Sigmoid colon (tissue), 7 donors: ENCODE measurements around the gene TRIO. TPM values are rescaled to one million over a fixed set of nuclear protein-coding genes. Genes with fewer than 3 reads are reported as not detected.

Experiments
- DNase-seq: peaks from one replicate; pipeline ENCODE4 v3.0.0-alpha.2; 2019
- H3K27ac ChIP-seq, 4 donors: fragments of 200-600 bp; sonication (generic); one replicate each; pipeline ENCODE4 v1.5.1; 2016 to 2019; ENCODE audit warnings: mild to moderate bottlenecking in 1 of 4
- H3K27me3 ChIP-seq, 3 donors: fragments of 200-600 bp; sonication (generic); one replicate each; pipeline ENCODE4 v1.5.1; 2019; ENCODE audit warnings: mild to moderate bottlenecking in 1 of 3
- H3K36me3 ChIP-seq, 4 donors: fragments of 200-600 bp; sonication (generic); one replicate each; pipeline ENCODE4 v1.5.1; 2016 to 2019
- H3K4me1 ChIP-seq, 4 donors: fragments of 200-600 bp; sonication (generic); one replicate each; pipeline ENCODE4 v1.5.1; 2017 to 2019
- H3K4me3 ChIP-seq, 4 donors: fragments of 200-600 bp; sonication (generic); one replicate each; pipeline ENCODE4 v1.5.1; 2017 to 2019; ENCODE audit warnings: mild to moderate bottlenecking in 2 of 4, moderate library complexity in 1 of 4
- H3K9me3 ChIP-seq, 4 donors: fragments of 200-600 bp in 3 of 4; sonication (generic) in 3 of 4; one replicate each; pipeline versions ENCODE4 v1.5.1 to v1.6.1; 2013 to 2019
- EP300 ChIP-seq, 4 donors: sonication (generic); formaldehyde crosslinking; IDR thresholded peaks; one replicate each; pipeline ENCODE4 v1.6.1; 2017; ENCODE audit warnings: antibody characterized with exemption in 4 of 4
- POLR2A ChIP-seq, 2 donors: fragments of 450-650 bp; IDR thresholded peaks; one replicate each; pipeline ENCODE4 v1.6.1; 2016; ENCODE audit warnings: antibody characterized with exemption in 2 of 2, mild to moderate bottlenecking in 2 of 2, moderate library complexity in 2 of 2
- POLR2AphosphoS5 ChIP-seq, 4 donors: sonication (generic); formaldehyde crosslinking; IDR thresholded peaks; one replicate each; pipeline ENCODE4 v1.6.1; 2017; ENCODE audit warnings: antibody characterized with exemption in 4 of 4
- WGBS, 2 donors: extraction: QIAGEN DNeasy Blood & Tissue Kit; methylation state at CpG; one replicate each; pipeline ENCODE4 v1.1.7; 2013; 5-methylcytosine and 5-hydroxymethylcytosine counted together
- intact Hi-C: fragments of 100-400 bp; cut with DNase I; formaldehyde crosslinking; loops from one replicate; pipeline ENCODE4 v1.15.1; 2023
- polyA plus RNA-seq, 3 donors: library from polyadenylated mRNA; stranded (reverse); fragments of 200-250 nt; gene quantifications; one replicate each; pipeline ENCODE4 v1.2.3, GENCODE V29; 2013
- total RNA-seq, 4 donors: library from RNA; depleted of rRNA; stranded (reverse); fragments of >200 nt; gene quantifications; one replicate each; pipeline ENCODE4 v1.1.0, GENCODE V29; 2016
- TF ChIP-seq, protein P1 (sequence below), 4 experiments: fragments of 450-650 bp in 3 of 4; fragments of 200-600 bp in 1 of 4; IDR thresholded peaks; one replicate each; pipeline ENCODE4 v1.5.1; 2016 to 2019; ENCODE audit warnings: antibody characterized with exemption in 4 of 4, mild to moderate bottlenecking in 3 of 4, moderate library complexity in 2 of 4
- donor health status: healthy with polysubstance abuse.
- donor health status: Bipolar disorder and iron deficiency.
- donor health status: healthy.

TRIO gene
- total and polyA plus RNA-seq, 7 donors: 34.8 to 300 (median 119) TPM

DNA sequence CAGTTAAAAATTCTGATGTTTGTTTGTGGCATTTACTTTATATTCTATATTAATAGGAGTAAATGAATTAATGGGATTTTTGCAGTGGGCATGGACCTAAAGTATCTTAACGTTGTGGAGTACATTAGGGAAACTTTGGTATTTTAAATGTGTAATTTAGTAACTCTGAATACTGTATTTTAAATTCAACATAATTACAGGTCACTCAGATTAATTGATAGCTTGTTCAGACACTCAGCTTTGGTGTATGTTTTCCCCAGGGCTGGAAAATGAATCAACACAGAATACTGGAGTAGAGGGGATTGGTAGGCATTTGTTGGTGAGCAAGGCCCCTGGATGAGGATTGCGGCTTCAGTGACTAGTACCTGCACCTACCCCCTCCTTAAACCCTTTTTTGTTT lies 117.5 kb downstream of the TRIO start:
- 26 to 35% methylated on average over 2 of the region's 2 CpGs for WGBS, 2 donors
- DNase-seq: no peak
- Histone ChIP-seq H3K9me3 (no peaks in the 10 kb centered on the region), H3K36me3 (no peaks in the 10 kb centered on the region), H3K4me3 (no peak overlapping the region), H3K27ac (no peak overlapping the region), H3K4me1 (peaks cover 0 to 75% (median 63%) of the 10 kb centered on the region in 4 donors), H3K27me3 (no peaks in the 10 kb centered on the region)
- TF ChIP-seq, protein P1, sequence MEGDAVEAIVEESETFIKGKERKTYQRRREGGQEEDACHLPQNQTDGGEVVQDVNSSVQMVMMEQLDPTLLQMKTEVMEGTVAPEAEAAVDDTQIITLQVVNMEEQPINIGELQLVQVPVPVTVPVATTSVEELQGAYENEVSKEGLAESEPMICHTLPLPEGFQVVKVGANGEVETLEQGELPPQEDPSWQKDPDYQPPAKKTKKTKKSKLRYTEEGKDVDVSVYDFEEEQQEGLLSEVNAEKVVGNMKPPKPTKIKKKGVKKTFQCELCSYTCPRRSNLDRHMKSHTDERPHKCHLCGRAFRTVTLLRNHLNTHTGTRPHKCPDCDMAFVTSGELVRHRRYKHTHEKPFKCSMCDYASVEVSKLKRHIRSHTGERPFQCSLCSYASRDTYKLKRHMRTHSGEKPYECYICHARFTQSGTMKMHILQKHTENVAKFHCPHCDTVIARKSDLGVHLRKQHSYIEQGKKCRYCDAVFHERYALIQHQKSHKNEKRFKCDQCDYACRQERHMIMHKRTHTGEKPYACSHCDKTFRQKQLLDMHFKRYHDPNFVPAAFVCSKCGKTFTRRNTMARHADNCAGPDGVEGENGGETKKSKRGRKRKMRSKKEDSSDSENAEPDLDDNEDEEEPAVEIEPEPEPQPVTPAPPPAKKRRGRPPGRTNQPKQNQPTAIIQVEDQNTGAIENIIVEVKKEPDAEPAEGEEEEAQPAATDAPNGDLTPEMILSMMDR (IDR thresholded peaks at IDR 0.05): no peak
- no peak for TF ChIP-seq POLR2A (IDR thresholded peaks at IDR 0.05)
- no peak for TF ChIP-seq POLR2AphosphoS5 (IDR thresholded peaks at IDR 0.05)
- TF ChIP-seq EP300 (IDR thresholded peaks at IDR 0.05): no peak
- intact Hi-C loops: no loop called here

DNA sequence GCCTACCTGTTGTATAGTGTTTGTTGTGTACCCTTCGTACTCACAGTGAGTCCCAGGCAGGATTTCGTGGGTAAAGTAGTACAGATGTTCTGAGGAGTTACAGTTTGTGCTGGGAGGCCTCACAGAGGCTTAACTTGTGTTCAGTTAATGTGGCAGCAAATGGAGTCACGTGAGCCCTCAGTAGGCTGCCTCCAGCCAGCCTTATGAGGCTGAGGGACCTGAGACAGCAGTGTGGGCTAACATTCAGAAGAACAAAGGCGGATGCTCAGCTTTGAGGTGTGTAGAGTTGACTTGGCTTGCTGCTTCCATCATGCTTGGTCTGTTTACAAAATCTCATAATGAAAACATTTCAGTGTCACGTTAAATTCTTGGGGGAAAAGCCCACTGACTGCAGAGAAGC lies 118.1 kb downstream of the TRIO start:
- TF ChIP-seq POLR2AphosphoS5 (IDR thresholded peaks at IDR 0.05): no peak
- TF ChIP-seq POLR2A (IDR thresholded peaks at IDR 0.05): no peak
- TF ChIP-seq, protein P1 (IDR thresholded peaks at IDR 0.05): no peak
- TF ChIP-seq EP300 (IDR thresholded peaks at IDR 0.05): no peak
- peaks cover 0 to 81% (median 68%) of the 10 kb centered on the region in 4 donors for H3K4me1 ChIP-seq
- no peak overlapping the region for H3K4me3 ChIP-seq

DNA sequence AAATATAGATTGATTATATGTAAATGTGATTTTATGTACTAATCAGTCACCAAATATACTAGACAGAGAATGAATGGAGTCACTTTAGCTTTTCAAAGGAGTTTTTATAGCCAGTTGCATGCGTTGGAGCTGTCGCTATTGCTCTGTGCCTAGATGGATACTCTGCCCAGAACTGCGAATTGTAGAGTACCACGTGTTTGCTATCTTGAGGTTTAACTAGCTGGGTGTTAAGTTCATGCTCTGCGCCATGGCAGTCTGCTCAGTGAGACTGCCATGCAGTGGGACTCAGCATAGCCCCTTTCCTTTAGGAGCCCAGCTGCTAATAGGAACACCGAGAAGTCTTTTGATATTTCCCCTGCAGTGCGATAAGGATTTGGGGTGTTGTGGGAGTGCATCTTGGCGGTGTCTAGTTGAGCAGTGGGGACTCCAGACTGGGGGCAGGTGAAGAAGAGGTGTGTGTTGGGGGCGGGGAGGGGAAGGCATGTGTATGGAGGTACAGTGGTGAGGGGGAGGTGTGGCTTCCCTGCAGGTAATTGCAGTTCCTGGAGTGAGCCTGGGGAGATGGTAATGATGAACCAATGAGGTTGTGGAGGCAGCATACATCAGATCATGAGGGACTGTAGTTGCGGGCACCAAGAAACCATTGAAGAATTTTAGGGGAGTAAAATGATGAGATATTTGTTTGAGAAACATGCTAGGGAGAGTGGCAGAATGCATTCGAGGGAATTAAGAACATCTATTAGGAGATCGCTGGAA lies 118.9 kb downstream of the TRIO start:
- peak overlapping the region in 2 of 4 donors; percentile 6 to 82 for H3K27ac ChIP-seq
- intact Hi-C loops: no loop called here
- H3K36me3 ChIP-seq: no peaks in the 10 kb centered on the region
- H3K4me3 ChIP-seq: no peak overlapping the region
- H3K9me3 ChIP-seq: no peaks in the 10 kb centered on the region
- DNase-seq: no peak
- H3K4me1 ChIP-seq: peaks cover 0 to 80% (median 65%) of the 10 kb centered on the region in 4 donors
- TF ChIP-seq, protein P1 (IDR thresholded peaks at IDR 0.05): no peak
- TF ChIP-seq EP300 (IDR thresholded peaks at IDR 0.05): no peak
- TF ChIP-seq POLR2AphosphoS5 (IDR thresholded peaks at IDR 0.05): no peak
- no peak for TF ChIP-seq POLR2A (IDR thresholded peaks at IDR 0.05)
- H3K27me3 ChIP-seq: no peaks in the 10 kb centered on the region
- 93 to 94% methylated on average over 12 of the region's 12 CpGs for WGBS, 2 donors

More for the DNA sequence above, 118.1 kb downstream of the TRIO start:
- Histone ChIP-seq H3K27ac (peak overlapping the region in 1 of 4 donors; percentile 18), H3K36me3 (no peaks in the 10 kb centered on the region), H3K9me3 (no peaks in the 10 kb centered on the region), H3K27me3 (no peaks in the 10 kb centered on the region)
- intact Hi-C loops: no loop called here
- WGBS, 2 donors: 63 to 82% methylated on average over 5 of the region's 5 CpGs
- DNase-seq: no peak

DNA sequence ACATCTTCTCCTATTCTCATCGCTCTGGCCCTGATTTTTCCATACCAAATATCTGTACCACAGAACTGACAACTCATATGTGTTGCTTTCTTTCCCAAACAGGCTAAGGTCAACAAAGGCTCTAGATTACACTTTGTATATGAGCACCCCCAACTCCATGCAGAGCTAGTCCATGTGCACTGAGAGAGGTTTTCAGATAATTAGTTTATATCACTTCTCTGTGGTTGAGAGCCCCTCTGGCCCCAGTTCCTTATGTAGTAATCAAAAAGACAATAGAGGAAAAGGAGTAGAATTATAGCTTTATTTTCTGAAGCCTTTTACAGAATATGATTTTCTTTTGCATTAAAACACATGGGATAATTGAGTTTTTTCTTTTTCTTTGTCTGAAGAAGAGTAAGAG lies 120.0 kb downstream of the TRIO start:
- H3K27me3 ChIP-seq: no peaks in the 10 kb centered on the region
- H3K4me1 ChIP-seq: peaks cover 0 to 80% (median 61%) of the 10 kb centered on the region in 4 donors
- H3K27ac ChIP-seq: peak overlapping the region; percentile 20 to 82 (median 66)
- H3K9me3 ChIP-seq: no peaks in the 10 kb centered on the region
- no peak for TF ChIP-seq POLR2A (IDR thresholded peaks at IDR 0.05)
- no peak for TF ChIP-seq EP300 (IDR thresholded peaks at IDR 0.05)
- TF ChIP-seq POLR2AphosphoS5 (IDR thresholded peaks at IDR 0.05): no peak
- TF ChIP-seq, protein P1 (IDR thresholded peaks at IDR 0.05): no peak
- H3K36me3 ChIP-seq: no peaks in the 10 kb centered on the region
- H3K4me3 ChIP-seq: no peak overlapping the region
- WGBS, 2 donors: 95 to 96% methylated on average over 1 of the region's 1 CpG
- intact Hi-C loops: no loop called here
- no peak for DNase-seq
